ENCODE results near the gene POU4F1. TPM values are rescaled to one million over a fixed set of nuclear protein-coding genes. Genes with fewer than 3 reads are reported as not detected.

POU4F1 gene
- not detected in 2 replicates for total RNA-seq

GRCh38 chr13:78603240-78603957, at the start of gene POU4F1:
Gene POU4F1, minus strand, starts transcription at chr13:78603552. Its CDS starts 226 bp downstream, at chr13:78603326.
- peak; percentile 62 for DNase-seq

- no peak for DNase-seq
These were observed 49.3 kb upstream of the POU4F1 start for GRCh38 chr13:78652651-78653050.

GRCh38 chr13:78650717-78651083, 47.3 kb upstream of the POU4F1 start:
- DNase-seq = no peak

- peak; percentile 56 for DNase-seq
These were observed 46.8 kb upstream of the POU4F1 start for GRCh38 chr13:78649997-78650716.

GRCh38 chr13:78647109-78647678, 43.8 kb upstream of the POU4F1 start:
- peak; percentile 21 for DNase-seq

GRCh38 chr13:78638216-78638615, 34.9 kb upstream of the POU4F1 start:
- DNase-seq = no peak

- no peak for DNase-seq
These were observed 33.1 kb upstream of the POU4F1 start for GRCh38 chr13:78636495-78636894.

- no peak for DNase-seq
These were observed 29.6 kb upstream of the POU4F1 start for GRCh38 chr13:78632996-78633395.

GRCh38 chr13:78631077-78631476, 27.7 kb upstream of the POU4F1 start:
- no peak for DNase-seq

- DNase-seq = no peak
These were observed 27.2 kb upstream of the POU4F1 start for GRCh38 chr13:78630511-78630910.

- DNase-seq = no peak
These were observed 22.0 kb upstream of the POU4F1 start for GRCh38 chr13:78625384-78625783.

- DNase-seq = no peak
These were observed 19.8 kb upstream of the POU4F1 start for GRCh38 chr13:78623132-78623531.

- no peak for DNase-seq
These were observed 17.7 kb upstream of the POU4F1 start for GRCh38 chr13:78620936-78621470.

- DNase-seq = no peak
These were observed 15.1 kb upstream of the POU4F1 start for GRCh38 chr13:78618411-78618810.

- no peak for DNase-seq
These were observed 7.7 kb upstream of the POU4F1 start for GRCh38 chr13:78611040-78611439.

GRCh38 chr13:78610381-78610883, 7.1 kb upstream of the POU4F1 start:
- no peak for DNase-seq

GRCh38 chr13:78609464-78610205, 6.3 kb upstream of the POU4F1 start:
- DNase-seq = no peak

- DNase-seq = no peak
These were observed 5.5 kb upstream of the POU4F1 start for GRCh38 chr13:78608688-78609463.

GRCh38 chr13:78608252-78608687, 4.9 kb upstream of the POU4F1 start:
- DNase-seq = no peak

GRCh38 chr13:78607409-78608251, 4.3 kb upstream of the POU4F1 start:
- no peak for DNase-seq
